HCT116 (cell line): Measurements from ENCODE around the gene SERPINI1.

Experiments used
- ELF1 ChIP-seq: IDR thresholded peaks from 2 replicates; pipeline ENCODE4 v1.6.1; 2012; ENCODE audit warnings: low read depth, borderline replicate concordance
- EZH2 ChIP-seq: fragments of 200-600 bp; sonication (generic); IDR thresholded peaks from 2 replicates; pipeline ENCODE4 v1.6.1; 2017; ENCODE audit warnings: antibody characterized with exemption, mixed run types
- POLR2A ChIP-seq: IDR thresholded peaks from 2 replicates; pipeline ENCODE4 v1.7.0; 2011; ENCODE audit warnings: borderline replicate concordance; ENCODE audit not compliant: insufficient read depth, insufficient read length; ENCODE audit errors: extremely low read depth
- POLR2AphosphoS5 ChIP-seq: IDR thresholded peaks from 2 replicates; pipeline ENCODE4 v1.6.1; 2011; ENCODE audit warnings: mild to moderate bottlenecking, low read depth, low read length, moderate library complexity
- SP1 ChIP-seq: IDR thresholded peaks from 2 replicates; pipeline ENCODE4 v1.6.1; 2012; ENCODE audit warnings: low read depth
- SRF ChIP-seq: IDR thresholded peaks from 2 replicates; pipeline ENCODE4 v1.6.1; 2012; ENCODE audit warnings: low read depth
- ZNF274 ChIP-seq: fragments of 200-500 bp; sonication (Bioruptor generic); IDR thresholded peaks from 2 replicates; pipeline ENCODE4 v1.6.1; 2014; ENCODE audit warnings: mild to moderate bottlenecking, low read depth, low read length, inconsistent platforms
- TF ChIP-seq, protein P1 (sequence below), 3 experiments: fragments of 200-600 bp in 1 of 3; sonication (generic) in 1 of 3; IDR thresholded peaks in 2 of 3; conservative IDR thresholded peaks in 1 of 3; 2 replicates each; pipeline ENCODE4 v1.5.1; 2012 to 2017; ENCODE audit warnings: low read depth in 2 of 3, low read length in 2 of 3, antibody characterized with exemption in 1 of 3, borderline replicate concordance in 1 of 3, control low read depth in 1 of 3, mild to moderate bottlenecking in 1 of 3, mixed read lengths in 1 of 3, mixed run types in 1 of 3, moderate library complexity in 1 of 3; ENCODE audit not compliant: insufficient read depth in 1 of 3

DNA sequence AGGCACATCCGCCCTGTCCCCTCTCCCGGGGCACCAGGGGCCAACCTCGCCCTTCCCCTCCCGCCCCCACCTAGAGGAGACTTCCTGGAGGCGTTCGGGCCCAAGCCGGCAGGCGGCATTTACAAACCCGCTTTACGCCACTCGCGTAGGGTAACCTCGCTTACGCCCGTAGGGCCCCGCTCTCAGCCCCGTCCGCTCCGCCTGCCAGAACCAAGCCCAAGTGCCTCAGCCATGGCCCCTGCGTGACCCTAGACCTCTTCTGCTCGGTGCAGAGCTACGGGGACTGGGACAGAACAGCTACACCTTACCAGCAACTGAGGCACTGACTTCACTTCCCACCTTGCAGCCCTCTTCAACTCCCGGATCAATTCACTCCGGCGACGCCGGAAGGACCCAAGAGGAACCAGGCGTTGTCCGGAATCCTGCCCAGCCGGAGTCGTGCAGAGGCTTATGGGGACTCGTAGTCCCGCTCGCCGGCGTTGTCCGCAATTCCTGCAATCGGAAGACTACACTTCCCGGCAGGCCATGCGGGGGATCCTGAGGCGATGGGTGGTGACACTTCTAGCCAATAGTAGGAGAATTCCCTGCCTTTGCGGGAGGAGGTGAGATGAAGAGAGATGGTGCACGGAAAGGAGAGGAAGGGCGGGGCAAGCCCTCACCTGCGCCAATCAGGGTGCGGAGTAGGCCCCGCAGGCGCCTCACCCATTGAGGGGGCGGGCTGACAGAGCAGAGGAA lies 856 bp upstream of the SERPINI1 start, which contains the start of gene PDCD10:
- TF ChIP-seq ELF1 = peak; percentile 68
- no peak for TF ChIP-seq ZNF274
- TF ChIP-seq, protein P1, sequence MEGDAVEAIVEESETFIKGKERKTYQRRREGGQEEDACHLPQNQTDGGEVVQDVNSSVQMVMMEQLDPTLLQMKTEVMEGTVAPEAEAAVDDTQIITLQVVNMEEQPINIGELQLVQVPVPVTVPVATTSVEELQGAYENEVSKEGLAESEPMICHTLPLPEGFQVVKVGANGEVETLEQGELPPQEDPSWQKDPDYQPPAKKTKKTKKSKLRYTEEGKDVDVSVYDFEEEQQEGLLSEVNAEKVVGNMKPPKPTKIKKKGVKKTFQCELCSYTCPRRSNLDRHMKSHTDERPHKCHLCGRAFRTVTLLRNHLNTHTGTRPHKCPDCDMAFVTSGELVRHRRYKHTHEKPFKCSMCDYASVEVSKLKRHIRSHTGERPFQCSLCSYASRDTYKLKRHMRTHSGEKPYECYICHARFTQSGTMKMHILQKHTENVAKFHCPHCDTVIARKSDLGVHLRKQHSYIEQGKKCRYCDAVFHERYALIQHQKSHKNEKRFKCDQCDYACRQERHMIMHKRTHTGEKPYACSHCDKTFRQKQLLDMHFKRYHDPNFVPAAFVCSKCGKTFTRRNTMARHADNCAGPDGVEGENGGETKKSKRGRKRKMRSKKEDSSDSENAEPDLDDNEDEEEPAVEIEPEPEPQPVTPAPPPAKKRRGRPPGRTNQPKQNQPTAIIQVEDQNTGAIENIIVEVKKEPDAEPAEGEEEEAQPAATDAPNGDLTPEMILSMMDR (IDR thresholded peaks at IDR 0.05 in 2 of 3, conservative IDR thresholded peaks at IDR 0.05 in 1 of 3; ENCODE audit: borderline replicate concordance in 1 of 3, insufficient read depth in 1 of 3, low read depth in 2 of 3, low read length in 2 of 3) = no peak
- peak; percentile 83 for TF ChIP-seq POLR2AphosphoS5
- TF ChIP-seq EZH2 = no peak
- peak; percentile 88 for TF ChIP-seq SP1
- TF ChIP-seq SRF = peak; percentile 43; the same call in 1 of the 2 replicates
- TF ChIP-seq POLR2A = peak; percentile 75
